ENCODE measurements around the gene ST3GAL4.

- TF ChIP-seq, protein P1, sequence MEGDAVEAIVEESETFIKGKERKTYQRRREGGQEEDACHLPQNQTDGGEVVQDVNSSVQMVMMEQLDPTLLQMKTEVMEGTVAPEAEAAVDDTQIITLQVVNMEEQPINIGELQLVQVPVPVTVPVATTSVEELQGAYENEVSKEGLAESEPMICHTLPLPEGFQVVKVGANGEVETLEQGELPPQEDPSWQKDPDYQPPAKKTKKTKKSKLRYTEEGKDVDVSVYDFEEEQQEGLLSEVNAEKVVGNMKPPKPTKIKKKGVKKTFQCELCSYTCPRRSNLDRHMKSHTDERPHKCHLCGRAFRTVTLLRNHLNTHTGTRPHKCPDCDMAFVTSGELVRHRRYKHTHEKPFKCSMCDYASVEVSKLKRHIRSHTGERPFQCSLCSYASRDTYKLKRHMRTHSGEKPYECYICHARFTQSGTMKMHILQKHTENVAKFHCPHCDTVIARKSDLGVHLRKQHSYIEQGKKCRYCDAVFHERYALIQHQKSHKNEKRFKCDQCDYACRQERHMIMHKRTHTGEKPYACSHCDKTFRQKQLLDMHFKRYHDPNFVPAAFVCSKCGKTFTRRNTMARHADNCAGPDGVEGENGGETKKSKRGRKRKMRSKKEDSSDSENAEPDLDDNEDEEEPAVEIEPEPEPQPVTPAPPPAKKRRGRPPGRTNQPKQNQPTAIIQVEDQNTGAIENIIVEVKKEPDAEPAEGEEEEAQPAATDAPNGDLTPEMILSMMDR (IDR thresholded peaks at IDR 0.05), result no peak
- TF ChIP-seq POLR2AphosphoS5 (IDR thresholded peaks at IDR 0.05), result no peak
Observed at GRCh38 chr11:126456783-126457542, 101.5 kb downstream of the ST3GAL4 start.
